Heart right ventricle (tissue), 16 donors: ENCODE measurements around the gene NOS1AP. TPM values are rescaled to one million over a fixed set of nuclear protein-coding genes. Genes with fewer than 3 reads are reported as not detected.

Experiments used
- ATAC-seq, 8 donors: fragments of 200-7000 bp; cut with Tn5 transposase; one replicate each; pipeline ENCODE4 v1.9.1; 2020; ENCODE audit warnings: mild to moderate bottlenecking in 8 of 8, moderate library complexity in 8 of 8, moderate number of reproducible peaks in 1 of 8
- DNase-seq, 2 donors: peaks; one replicate each; pipeline ENCODE4 v3.0.0-alpha.2; 2020
- H3K27ac ChIP-seq, 10 donors: fragments of 200-600 bp; sonication (generic) in 2 of 10; one replicate each; pipeline versions ENCODE4 v1.5.0 to v1.8.0; 2020 to 2022; ENCODE audit warnings: mild to moderate bottlenecking in 3 of 10
- H3K27me3 ChIP-seq, 7 donors: fragments of 200-600 bp; one replicate each; pipeline ENCODE4 v1.8.0; 2021 to 2022; ENCODE audit warnings: mild to moderate bottlenecking in 2 of 7
- H3K36me3 ChIP-seq, 9 donors: fragments of 200-600 bp; sonication (generic) in 1 of 9; one replicate each; pipeline versions ENCODE4 v1.5.0 to v1.8.0; 2020 to 2022; ENCODE audit warnings: mild to moderate bottlenecking in 2 of 9
- H3K4me1 ChIP-seq, 9 donors: fragments of 200-600 bp; sonication (generic) in 1 of 9; one replicate each; pipeline versions ENCODE4 v1.5.0 to v1.8.0; 2020 to 2022; ENCODE audit warnings: mild to moderate bottlenecking in 4 of 9
- H3K4me3 ChIP-seq, 10 donors: fragments of 200-600 bp; sonication (generic) in 2 of 10; one replicate each; pipeline versions ENCODE4 v1.5.0 to v1.8.0; 2020 to 2022; ENCODE audit warnings: mild to moderate bottlenecking in 7 of 10, moderate library complexity in 2 of 10
- H3K9me3 ChIP-seq, 11 donors: fragments of 200-600 bp in 10 of 11; sonication (generic) in 2 of 11; one replicate each; pipeline versions ENCODE4 v1.5.0 to v1.8.0; 2013 to 2022; ENCODE audit warnings: mild to moderate bottlenecking in 2 of 11, control low read depth in 1 of 11, moderate library complexity in 1 of 11
- CTCF ChIP-seq, 9 donors: fragments of 200-600 bp; sonication (generic) in 2 of 9; IDR thresholded peaks; one replicate each; pipeline versions ENCODE4 v1.5.0 to v1.8.0; 2021 to 2022; ENCODE audit warnings: antibody characterized with exemption in 9 of 9, mild to moderate bottlenecking in 5 of 9, moderate library complexity in 1 of 9
- whole genome bisulfite sequencing, 2 donors: extraction: QIAGEN DNeasy Blood & Tissue Kit; methylation state at CpG; one replicate each; pipeline ENCODE4 v1.1.7; 2013; ENCODE audit warnings: inconsistent platforms in 1 of 2; 5-methylcytosine and 5-hydroxymethylcytosine counted together
- intact Hi-C, 10 donors: fragments of 100-400 bp; cut with DNase I; formaldehyde crosslinking; loops; one replicate each; pipeline versions ENCODE4 v1.11.1 to v1.14.2; 2022
- polyA plus RNA-seq, 2 donors: library from polyadenylated mRNA; stranded (reverse); fragments of 200-250 nt; gene quantifications; one replicate each; pipeline ENCODE4 v1.2.3, GENCODE V29; 2013
- total RNA-seq, 10 donors: library from RNA; stranded (reverse); fragmentation: NEBNext Ultra II Directional in 3 of 10; extraction: Animal tissue kit (Norgen Biotek cat#: 25700) in 3 of 10; gene quantifications; one replicate each; pipeline versions ENCODE4 v1.2.1 to v1.2.4, GENCODE V29; 2021 to 2023
- donor health status: Arrhythmogenic right ventricular cardiomyopathy.
- donor health status: ischemic (EF 13 %, LVEDD 7.1; RV severe dilation, severe dysfunction).
- donor health status: healthy with polysubstance abuse.
- donor health status: DM: no; HTN: yes; CAD: no.
- donor health status: DM: no; HTN: no; CAD: no.
- donor health status: ischemic (EF 25% LVEDD 6.9; RV normal size, moderate dysfunction).
- donor health status: ischemic (EF 25% LVEDD 5.7; RV mildly dilated, moderate dysfunction).
- donor health status: healthy.
- donor health status: DM: yes; HTN: yes; CAD: no.
- donor health status: Ischemic cardiomyopathy.
- donor health status: ischemic (EF 35%, LVEDD 5.7; RV mildly dilated, moderate dysfunction).
- donor health status: nonischemic (EF 11% LVEDD 7.7; RV severe dilation, severe dysfunction).
- donor health status: DM: yes; HTN: yes; CAD: no.
- donor health status: PGD.
- donor health status: ischemic (EF 29% LVEDD 5.4; RV normal size, mild dysfunction).
- donor health status: nonischemic (EF 23%, LVEDD 6.1; RV moderate dilation, normal function).

The NOS1AP gene
- total and polyA plus RNA-seq, 12 donors, result 0.19 to 7.1 (median 4.6) TPM

DNA sequence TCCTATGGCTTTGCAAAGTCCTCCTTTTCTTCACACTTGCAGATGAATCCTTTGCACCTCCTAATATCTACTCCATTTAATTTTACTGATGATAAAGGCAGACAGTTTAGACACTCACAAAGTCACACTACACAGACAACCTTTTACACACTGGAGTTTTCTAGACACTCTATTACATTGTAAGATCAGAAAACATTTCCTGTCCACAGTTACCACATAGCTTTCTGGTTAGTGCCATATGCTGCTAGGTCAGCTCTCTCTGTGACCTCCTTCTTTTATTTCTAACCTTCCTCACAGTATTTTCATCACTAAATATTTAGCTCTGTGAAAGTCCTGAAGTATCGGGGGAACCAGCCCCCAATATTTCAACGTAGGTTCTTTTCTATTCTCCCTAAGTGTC lies 337.3 kb downstream of the NOS1AP start:
- Histone ChIP-seq H3K9me3 (no peaks in the 10 kb centered on the region), H3K27me3 (peaks cover 0 to 7% (median 0%) of the 10 kb centered on the region in 7 donors), H3K27ac (no peak overlapping the region), H3K4me1 (peaks cover 0 to 13% (median 0%) of the 10 kb centered on the region in 9 donors), H3K4me3 (no peak overlapping the region), H3K36me3 (no peaks in the 10 kb centered on the region)
- ATAC-seq (no peak), DNase-seq (no peak)
- no peak for TF ChIP-seq CTCF (IDR thresholded peaks at IDR 0.05)
- intact Hi-C loops, result no loop called here
- 91 to 92% methylated on average over 2 of the region's 2 CpGs for WGBS, 2 donors

GRCh38 chr1:162407539-162407938 lies 338.0 kb downstream of the NOS1AP start:
- H3K27ac ChIP-seq, result no peak overlapping the region
- DNase-seq (no peak), ATAC-seq (no peak)
- peaks cover 0 to 13% (median 0%) of the 10 kb centered on the region in 9 donors for H3K4me1 ChIP-seq
- peaks cover 0 to 4% (median 0%) of the 10 kb centered on the region in 7 donors for H3K27me3 ChIP-seq
- TF ChIP-seq CTCF (IDR thresholded peaks at IDR 0.05), result no peak
- H3K4me3 ChIP-seq, result no peak overlapping the region
- H3K9me3 ChIP-seq, result no peaks in the 10 kb centered on the region
- no peaks in the 10 kb centered on the region for H3K36me3 ChIP-seq
- 92 to 97% methylated on average over 1 of the region's 1 CpG for WGBS, 2 donors
- intact Hi-C loops, result no loop called here

DNA sequence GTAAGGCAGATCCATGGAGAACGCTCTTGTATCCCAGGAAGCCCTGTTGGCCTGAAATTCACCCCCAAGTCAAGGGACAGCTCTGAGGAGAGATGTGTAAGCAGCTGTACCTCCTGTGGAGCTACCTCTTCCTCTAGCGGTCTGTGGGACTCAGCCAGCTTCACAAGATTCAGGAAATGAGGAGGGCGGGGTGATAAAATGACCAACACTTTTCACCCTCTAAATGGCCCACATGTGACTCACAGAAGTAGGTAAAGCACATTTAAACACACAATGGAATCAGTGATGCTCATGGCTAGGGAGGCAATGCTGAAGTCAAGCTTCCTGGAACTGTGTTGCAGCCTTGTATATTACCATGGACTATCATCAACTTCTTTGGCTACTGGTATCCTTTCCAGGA lies 342.5 kb downstream of the NOS1AP start, which contains the start of gene SH2D1B:
Gene SH2D1B (minus strand): TSS at position 135 of the 400 bp plus-strand sequence. CDS start 120 bp downstream, at position 15.
- H3K4me1 ChIP-seq, result no peaks in the 10 kb centered on the region
- DNase-seq (no peak), ATAC-seq (no peak)
- H3K27me3 ChIP-seq, result peaks cover 0 to 15% (median 3%) of the 10 kb centered on the region in 7 donors
- no peak within 1 kb of the TSS for H3K4me3 ChIP-seq
- H3K27ac ChIP-seq, result no peak within 1 kb of the TSS
- intact Hi-C loops, result no loop called here
- 56 to 71% methylated on average over 3 of the region's 3 CpGs for WGBS, 2 donors
- H3K36me3 ChIP-seq, result no peaks in the 10 kb centered on the region
- H3K9me3 ChIP-seq, result peaks cover 0 to 6% (median 0%) of the 10 kb centered on the region in 11 donors
- no peak for TF ChIP-seq CTCF (IDR thresholded peaks at IDR 0.05)

GRCh38 chr1:162416215-162416614 lies 346.7 kb downstream of the NOS1AP start:
- Histone ChIP-seq H3K36me3 (no peaks in the 10 kb centered on the region), H3K9me3 (peaks cover 0 to 6% (median 0%) of the 10 kb centered on the region in 11 donors), H3K27ac (no peak overlapping the region), H3K27me3 (peaks cover 0 to 15% (median 3%) of the 10 kb centered on the region in 7 donors), H3K4me3 (no peak overlapping the region), H3K4me1 (peaks cover 0 to 3% (median 0%) of the 10 kb centered on the region in 9 donors)
- DNase-seq (no peak), ATAC-seq (no peak)
- no peak for TF ChIP-seq CTCF (IDR thresholded peaks at IDR 0.05)
- intact Hi-C loops, result no loop called here
